KG1 (cell line): Measurements from ENCODE around the gene SYNE4.

ENCODE experiments used
- DNase-seq: peaks from one replicate; lab custom pipeline; 2025; lab: John Stamatoyannopoulos, UW

The SYNE4 gene

DNA sequence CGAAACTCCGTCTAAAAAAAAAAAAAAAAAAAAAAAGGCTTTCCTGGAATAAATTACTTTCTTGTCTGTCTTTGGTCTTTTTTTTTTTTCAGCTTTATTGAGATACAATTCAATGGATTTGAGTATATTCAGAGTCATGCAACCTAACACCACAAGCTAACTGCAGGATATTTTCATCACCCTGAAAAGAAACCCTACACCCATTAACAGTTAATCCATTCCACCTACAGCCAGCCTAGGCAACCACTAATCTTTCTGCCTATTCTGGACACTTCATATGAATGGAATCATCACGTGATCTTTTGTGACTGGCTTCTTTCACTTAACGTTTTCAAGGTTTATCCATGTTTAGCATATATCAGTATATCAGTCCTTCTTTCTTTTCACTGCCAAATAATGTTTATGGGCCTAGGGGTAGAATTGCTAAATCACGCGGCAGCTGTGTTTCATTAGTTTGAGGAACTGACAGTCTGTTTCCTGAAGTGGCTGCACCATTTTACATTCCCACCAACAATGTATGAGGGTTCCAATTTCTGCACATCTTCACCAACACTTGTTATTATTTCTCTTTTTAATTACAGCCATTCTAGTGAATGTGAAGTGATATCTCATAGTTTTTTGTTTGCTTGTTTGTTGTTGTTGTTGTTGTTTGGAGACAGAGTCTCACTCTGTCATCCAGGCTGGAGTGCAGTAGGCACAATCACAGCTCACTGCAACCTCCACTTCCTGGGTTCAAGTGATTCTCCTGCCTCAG lies 52.6 kb downstream of the SYNE4 start:
- DNase-seq: no peak
